GM15510 (cell line): ENCODE data around the gene TFR2.

ENCODE experiments used
- POLR2A ChIP-seq: IDR thresholded peaks from 3 replicates; pipeline ENCODE4 v1.6.1; 2011; ENCODE audit warnings: borderline replicate concordance; ENCODE audit not compliant: insufficient read length; ENCODE audit errors: extremely low read depth

Gene TFR2

GRCh38 chr7:100613412-100614175, 27.8 kb downstream of the TFR2 start:
- TF ChIP-seq POLR2A, result no peak

- no peak for TF ChIP-seq POLR2A
These were observed 28.5 kb downstream of the TFR2 start for GRCh38 chr7:100612730-100613390.

- TF ChIP-seq POLR2A, result peak; percentile 83
These were observed 29.2 kb downstream of the TFR2 start, which contains the start of gene MOSPD3 for GRCh38 chr7:100611983-100612729. Gene MOSPD3, plus strand, starts transcription at chr7:100612540. Its CDS starts 252 bp downstream, at chr7:100612792.

- TF ChIP-seq POLR2A, result no peak
These were observed 31.4 kb downstream of the TFR2 start for GRCh38 chr7:100609958-100610357.

GRCh38 chr7:100607111-100607510, 34.2 kb downstream of the TFR2 start:
- TF ChIP-seq POLR2A, result no peak

GRCh38 chr7:100606313-100606712, 35.0 kb downstream of the TFR2 start:
- TF ChIP-seq POLR2A, result no peak

- TF ChIP-seq POLR2A, result no peak
These were observed 36.1 kb downstream of the TFR2 start for GRCh38 chr7:100604976-100605911.

GRCh38 chr7:100604028-100604975, 37.0 kb downstream of the TFR2 start:
- peak; percentile 56 for TF ChIP-seq POLR2A

GRCh38 chr7:100603726-100604027, 37.7 kb downstream of the TFR2 start:
- no peak for TF ChIP-seq POLR2A

GRCh38 chr7:100602889-100603725, 38.2 kb downstream of the TFR2 start:
- TF ChIP-seq POLR2A, result no peak

GRCh38 chr7:100600730-100601038, 40.7 kb downstream of the TFR2 start:
- no peak for TF ChIP-seq POLR2A

- TF ChIP-seq POLR2A, result no peak
These were observed 41.2 kb downstream of the TFR2 start for GRCh38 chr7:100599911-100600729.
